Measurements from ENCODE around the gene SCN9A.

The SCN9A gene

DNA sequence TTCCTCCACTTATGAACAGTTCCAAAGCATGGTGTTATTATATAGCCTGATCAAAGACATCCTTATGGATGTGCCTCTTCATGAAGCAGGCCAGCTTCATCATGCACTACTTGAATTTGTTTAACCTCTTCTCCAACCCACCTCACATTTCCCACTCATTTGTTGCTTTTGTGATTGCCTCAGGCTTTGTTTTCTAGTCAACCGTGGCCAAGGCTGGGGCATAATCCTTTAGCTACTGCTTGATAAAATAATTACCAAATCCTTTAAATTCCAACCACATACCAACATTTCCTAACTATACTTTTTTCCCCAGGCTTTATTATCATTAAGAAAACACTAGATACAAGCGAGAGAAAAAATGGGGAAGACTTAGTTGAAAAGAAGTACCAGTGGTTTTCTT, 208.3 kb downstream of the SCN9A start:
- DNase-seq: no peak

DNA sequence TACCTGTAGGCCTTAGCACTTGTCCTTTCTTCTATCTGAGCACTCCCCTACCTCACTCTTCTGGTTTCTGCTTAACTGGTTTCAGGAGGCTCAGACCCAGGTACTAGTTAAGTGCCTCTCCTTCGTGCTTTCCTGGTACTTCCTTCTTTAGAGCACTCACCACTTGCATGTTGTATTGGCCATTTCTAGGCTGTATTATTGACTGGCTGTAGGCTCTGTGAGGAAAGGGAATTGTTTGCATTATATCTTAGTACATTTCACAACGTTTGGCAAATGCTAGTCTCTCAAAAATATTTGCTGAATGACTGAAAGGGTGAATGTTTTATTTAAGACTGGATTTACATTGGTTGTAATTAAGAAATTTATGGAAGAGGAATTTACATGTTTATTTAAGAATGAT, 212.0 kb downstream of the SCN9A start:
- DNase-seq: no peak

DNA sequence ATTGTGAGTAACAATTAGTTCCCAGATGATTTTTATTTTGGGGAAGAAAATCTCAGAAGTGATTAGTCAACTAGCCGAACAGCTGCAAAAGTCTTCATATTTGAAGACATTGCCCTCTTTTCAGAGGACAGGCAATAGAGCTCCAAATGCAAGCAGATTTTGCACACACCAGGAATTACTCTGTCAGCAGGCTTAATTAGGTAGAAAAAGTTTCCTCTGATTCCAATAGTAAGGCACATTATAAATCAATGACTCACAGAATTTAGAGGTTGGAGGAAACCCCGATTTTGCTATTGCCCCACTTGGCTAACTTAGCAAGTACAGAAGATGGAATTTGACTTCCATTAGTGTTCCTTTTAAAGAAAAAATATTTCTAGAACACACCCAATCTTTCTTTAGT, 217.2 kb downstream of the SCN9A start:
- no peak for DNase-seq

DNA sequence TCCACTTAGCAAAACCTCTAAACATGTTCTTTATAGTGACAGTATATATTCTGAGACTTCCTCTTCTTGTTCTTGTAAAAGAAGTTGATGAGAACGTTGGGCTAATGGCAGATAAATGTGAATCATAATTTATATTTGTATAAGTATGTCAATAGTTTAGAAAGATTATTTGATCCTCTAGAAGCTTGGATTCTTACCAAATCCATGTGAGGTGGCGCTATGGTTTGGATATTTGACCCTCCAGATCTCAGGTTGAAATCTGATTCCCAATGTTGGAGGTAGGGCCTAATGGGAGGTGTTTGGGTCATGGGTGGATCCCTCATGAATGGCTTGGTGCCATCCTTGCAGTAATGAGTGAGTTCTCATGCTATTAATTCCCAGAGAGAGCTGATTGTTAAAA, 218.2 kb downstream of the SCN9A start:
- DNase-seq: no peak

DNA sequence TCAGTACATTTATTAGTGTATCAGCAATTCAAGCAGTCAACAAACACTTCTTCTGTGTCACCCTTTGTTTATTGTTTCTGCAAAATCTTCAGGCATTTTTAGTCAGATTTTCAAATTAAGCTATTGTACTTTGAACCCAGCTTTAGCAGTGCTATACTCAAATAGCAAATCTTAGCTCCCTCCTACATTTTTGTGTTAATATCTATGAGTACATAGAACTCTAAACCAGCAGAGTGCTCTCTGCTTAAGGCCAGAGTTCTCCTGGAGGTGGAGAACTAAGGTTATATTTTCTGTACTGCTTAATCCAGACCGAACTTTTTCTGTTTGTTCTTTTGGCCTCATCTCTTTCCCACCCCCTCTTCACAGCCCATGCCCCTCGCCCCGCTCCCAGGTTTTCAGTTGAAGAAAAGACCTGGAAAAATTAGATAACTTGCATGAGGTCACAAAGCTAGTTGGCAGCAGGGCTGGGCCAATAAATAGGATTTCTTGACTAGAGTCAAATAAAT, 218.7 kb downstream of the SCN9A start:
- no peak for DNase-seq

DNA sequence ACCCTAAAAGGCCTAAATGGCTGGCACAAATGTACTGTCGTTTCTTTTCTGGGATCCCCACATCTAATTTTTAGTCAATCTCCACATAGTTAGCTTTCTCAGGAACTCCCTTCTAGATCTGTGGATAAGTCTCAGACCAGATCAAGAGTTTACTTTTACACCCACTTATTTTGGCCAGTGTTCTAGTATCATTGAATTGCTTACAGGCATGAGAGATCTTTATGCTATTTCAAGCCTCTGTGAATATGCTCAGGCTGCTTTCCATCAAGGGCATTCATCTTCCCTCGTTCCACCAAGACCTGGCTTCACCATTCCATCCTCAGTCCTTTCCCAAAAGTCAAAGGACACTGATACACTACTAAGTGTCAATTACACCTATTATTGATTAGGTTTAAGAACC, 220.2 kb downstream of the SCN9A start:
- DNase-seq: no peak

DNA sequence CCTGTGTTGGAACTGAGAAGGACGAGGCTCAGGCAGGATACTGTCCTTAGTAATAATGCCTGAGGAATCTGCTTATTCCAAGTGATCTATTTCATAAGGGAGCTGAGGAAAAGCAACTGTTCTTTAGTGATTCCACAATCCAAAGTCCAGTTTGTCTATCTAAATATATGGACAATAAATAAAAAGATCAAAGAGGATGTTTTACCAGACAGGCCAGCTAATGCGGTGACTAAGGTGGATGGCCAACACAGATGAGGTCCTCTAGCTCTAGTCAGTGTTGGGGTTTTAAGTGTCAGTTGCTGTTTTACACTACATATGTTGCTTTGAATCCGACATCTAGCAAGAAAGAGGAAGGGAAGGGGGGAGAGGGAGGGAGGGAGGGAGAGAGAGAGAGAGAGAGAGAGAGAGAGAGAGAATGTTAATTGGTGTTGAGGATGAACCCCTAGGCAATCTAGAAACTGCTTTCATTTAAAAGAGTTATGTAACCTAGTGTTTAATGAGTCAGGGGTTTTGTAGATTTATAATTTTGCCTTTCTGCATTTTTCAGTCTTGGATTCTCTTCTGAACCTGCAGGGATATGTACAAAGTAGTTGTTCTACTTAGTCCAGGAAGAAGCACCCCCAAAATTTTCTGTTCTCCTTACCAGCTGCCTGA, 220.9 kb downstream of the SCN9A start:
- no peak for DNase-seq

DNA sequence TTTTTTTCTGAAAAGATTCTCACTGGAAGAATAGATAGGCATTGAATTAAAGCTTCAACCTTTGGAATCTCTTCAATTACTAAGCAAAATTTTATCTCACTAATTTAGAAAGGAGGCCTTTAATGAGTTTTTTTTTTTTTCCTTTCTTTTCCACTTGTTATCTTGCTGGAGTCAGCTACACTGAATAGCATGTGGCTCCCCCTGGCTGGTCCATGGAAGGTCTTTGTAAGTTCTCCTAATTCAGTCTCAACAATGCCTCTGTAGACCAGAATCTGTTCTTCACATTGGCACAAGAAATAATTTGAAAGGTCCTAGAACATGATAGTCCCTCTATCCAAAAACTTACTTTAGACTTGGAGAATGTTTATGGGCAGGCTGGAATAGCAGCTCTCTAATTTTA, 223.7 kb downstream of the SCN9A start:
- DNase-seq: no peak

DNA sequence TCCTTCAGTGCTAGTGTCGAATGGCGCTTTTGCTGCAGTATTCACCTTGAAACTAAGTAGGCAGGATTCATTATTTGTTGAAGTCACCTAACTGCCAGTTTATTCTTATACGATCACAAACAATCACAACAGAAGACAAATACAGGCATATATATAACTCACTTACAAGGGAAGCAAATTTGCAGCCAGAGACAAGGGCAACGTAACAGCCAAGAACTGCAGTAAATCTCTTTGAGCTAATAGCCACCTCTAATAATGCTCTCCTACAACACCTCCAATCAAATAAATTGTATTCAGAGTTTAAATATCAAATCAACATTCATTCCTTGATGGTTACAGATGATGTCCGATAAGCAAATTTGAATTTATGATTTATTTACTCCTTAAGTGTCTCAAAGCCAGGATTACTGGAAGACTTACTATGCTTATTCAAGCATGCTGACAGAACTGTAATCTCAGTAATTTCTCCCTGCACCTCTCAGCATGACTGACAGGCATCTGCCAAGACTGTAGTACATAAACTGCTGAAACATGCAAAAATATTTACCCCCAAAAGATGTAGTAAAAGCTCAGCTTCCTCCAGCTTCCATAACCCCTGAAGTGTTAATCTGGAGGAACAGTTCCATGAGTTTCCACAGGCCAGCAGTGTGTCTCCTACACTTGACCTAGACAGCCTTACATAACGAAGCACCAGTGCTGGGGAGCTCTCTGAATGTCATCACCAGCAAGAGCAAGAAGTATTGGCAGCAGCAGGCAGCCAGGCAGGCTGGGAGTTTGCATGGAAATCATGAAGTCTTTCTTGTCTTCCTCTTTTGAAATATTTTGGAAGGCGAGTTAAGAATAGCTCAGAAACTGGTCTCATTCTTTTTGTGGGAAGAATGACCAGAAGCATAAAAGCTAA, 227.0 kb downstream of the SCN9A start:
- DNase-seq: no peak

DNA sequence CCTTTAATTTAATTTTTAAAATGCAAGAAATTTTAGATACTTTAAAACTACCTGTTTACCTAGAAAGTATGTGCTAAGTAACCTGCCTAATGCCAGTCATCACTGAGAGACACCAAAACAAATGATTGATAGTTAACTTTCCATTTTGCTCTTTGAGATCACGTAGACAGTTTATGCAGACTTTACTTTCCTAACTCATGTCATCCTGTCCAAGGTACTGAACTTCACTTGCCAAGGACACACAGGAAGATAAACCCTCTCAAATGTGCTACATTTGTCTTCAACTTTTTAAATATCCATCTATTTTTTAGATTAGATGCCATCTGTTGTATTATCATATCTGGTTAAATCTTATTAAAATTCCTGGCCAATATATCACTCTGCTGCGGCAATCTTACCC, 227.9 kb downstream of the SCN9A start:
- DNase-seq: no peak
